GM21619 (cell line): ENCODE results near the gene LRRC2.
"Not testable (repeated sequence)": the region's sequence is repeated elsewhere in the genome, so short reads cannot be mapped to it uniquely, and the experiment has no call there.

Experiments
- ATAC-seq: cut with Tn5 transposase; IDR thresholded peaks from one replicate; pipeline ENCODE4 v1.9.1; 2021; ENCODE audit not compliant: unreplicated experiment

Gene LRRC2

GRCh38 chr3:46584598-46585467, 18.7 kb upstream of the LRRC2 start:
- ATAC-seq: no peak

GRCh38 chr3:46580675-46581074, 14.6 kb upstream of the LRRC2 start:
- ATAC-seq: no peak

GRCh38 chr3:46579756-46580286, 13.7 kb upstream of the LRRC2 start:
- ATAC-seq: no peak

- no peak for ATAC-seq
Measured at GRCh38 chr3:46578973-46579755, 13.1 kb upstream of the LRRC2 start.

- not testable (repeated sequence) for ATAC-seq
Measured at GRCh38 chr3:46577580-46578249, 11.6 kb upstream of the LRRC2 start.

- ATAC-seq: no peak
Measured at GRCh38 chr3:46576879-46577278, 10.8 kb upstream of the LRRC2 start.

GRCh38 chr3:46576386-46576785, 10.3 kb upstream of the LRRC2 start:
- ATAC-seq: no peak

GRCh38 chr3:46575577-46576222, 9.6 kb upstream of the LRRC2 start:
- ATAC-seq: no peak

- ATAC-seq: no peak
Measured at GRCh38 chr3:46574881-46575576, 8.9 kb upstream of the LRRC2 start.

- no peak for ATAC-seq
Measured at GRCh38 chr3:46574243-46574646, 8.1 kb upstream of the LRRC2 start.

- ATAC-seq: no peak
Measured at GRCh38 chr3:46573701-46574100, 7.6 kb upstream of the LRRC2 start.

GRCh38 chr3:46571684-46572083, 5.6 kb upstream of the LRRC2 start:
- ATAC-seq: no peak

GRCh38 chr3:46565607-46566039, 479 bp downstream of the LRRC2 start:
- ATAC-seq: no peak

- no peak for ATAC-seq
Measured at GRCh38 chr3:46565077-46565476, 1.0 kb downstream of the LRRC2 start.

GRCh38 chr3:46564190-46565021, 1.7 kb downstream of the LRRC2 start:
- no peak for ATAC-seq

GRCh38 chr3:46561951-46562350, 4.2 kb downstream of the LRRC2 start:
- ATAC-seq: no peak

- ATAC-seq: no peak
Measured at GRCh38 chr3:46561511-46561910, 4.6 kb downstream of the LRRC2 start.

- ATAC-seq: no peak
Measured at GRCh38 chr3:46559091-46559704, 6.9 kb downstream of the LRRC2 start.
